SK-N-SH (cell line): ENCODE measurements around the gene GSTM2. TPM values are rescaled to one million over a fixed set of nuclear protein-coding genes. Genes with fewer than 3 reads are reported as not detected.

Experiments
- CTCF ChIA-PET: fragments of 300-600, 350-600 bp; formaldehyde crosslinking; extraction: SDS; loops from one replicate; lab custom pipeline; 2021; lab: Yijun Ruan, JAX
- POLR2A ChIA-PET: fragments of 350-600 bp; sonication (Branson Sonifier 250); formaldehyde crosslinking; extraction: SDS; loops from one replicate; lab custom pipeline; 2020; ENCODE audit warnings: antibody characterized with exemption, inconsistent platforms; lab: Yijun Ruan, JAX
- DNase-seq: peaks from one replicate; pipeline ENCODE4 v3.0.0; 2012
- H2AFZ ChIP-seq: fragments of 200-600 bp; sonication (generic); 2 replicates; pipeline ENCODE4 v1.8.1; 2016; ENCODE audit warnings: antibody characterized with exemption, mild to moderate bottlenecking, low read depth
- H3F3A ChIP-seq: fragments of 200-600 bp; sonication (generic); replicated peaks from 2 replicates; pipeline ENCODE3; 2016; ENCODE audit warnings: antibody characterized with exemption, mild to moderate bottlenecking; ENCODE audit not compliant: insufficient read depth
- H3K27ac ChIP-seq, 2 experiments: fragments of 200-500 bp in 1 of 2; fragments of 200-600 bp in 1 of 2; sonication (Bioruptor generic) in 1 of 2; sonication (generic), shearing (Covaris generic) in 1 of 2; 2 replicates each; pipeline versions ENCODE4 v1.5.1 to v1.6.1; 2014 to 2016; ENCODE audit warnings: low read depth in 2 of 2, inconsistent platforms in 1 of 2, low read length in 1 of 2, mild to moderate bottlenecking in 1 of 2, mixed read lengths in 1 of 2
- H3K27me3 ChIP-seq: fragments of 200-600 bp; sonication (generic), shearing (Covaris generic); 2 replicates; pipeline ENCODE4 v1.6.1; 2016; ENCODE audit warnings: mixed run types; ENCODE audit not compliant: insufficient read depth
- H3K36me3 ChIP-seq, 2 experiments: fragments of 200-500 bp in 1 of 2; fragments of 200-600 bp in 1 of 2; sonication (Bioruptor generic) in 1 of 2; sonication (generic) in 1 of 2; replicated peaks in 1 of 2; 2 replicates each; pipeline versions ENCODE3 to v1.5.1; 2014 to 2016; ENCODE audit warnings: low read length in 1 of 2, mild to moderate bottlenecking in 1 of 2; ENCODE audit not compliant: insufficient read depth in 2 of 2, control insufficient read depth in 1 of 2
- H3K4me1 ChIP-seq, 2 experiments: fragments of 200-500 bp in 1 of 2; fragments of 200-600 bp in 1 of 2; sonication (Bioruptor generic) in 1 of 2; sonication (generic), shearing (Covaris generic) in 1 of 2; 2 replicates each; pipeline versions ENCODE4 v1.5.1 to v1.6.1; 2014 to 2016; ENCODE audit warnings: low read depth in 1 of 2, low read length in 1 of 2, mixed run types in 1 of 2; ENCODE audit not compliant: insufficient read depth in 2 of 2, control insufficient read depth in 1 of 2
- H3K4me2 ChIP-seq: fragments of 200-600 bp; sonication (generic), shearing (Covaris generic); 2 replicates; pipeline ENCODE4 v1.6.1; 2017; ENCODE audit warnings: mixed run types
- H3K4me3 ChIP-seq, 2 experiments: fragments of 200-500 bp in 1 of 2; fragments of 200-600 bp in 1 of 2; sonication (Bioruptor generic) in 1 of 2; sonication (generic), shearing (Covaris generic) in 1 of 2; 2 replicates each; pipeline versions ENCODE4 v1.5.1 to v1.8.1; 2014 to 2016; ENCODE audit warnings: low read depth in 2 of 2, inconsistent platforms in 1 of 2, low read length in 1 of 2, mild to moderate bottlenecking in 1 of 2, mixed read lengths in 1 of 2, moderate library complexity in 1 of 2
- H3K79me2 ChIP-seq: fragments of 200-600 bp; sonication (generic); 2 replicates; pipeline ENCODE4 v1.8.1; 2017; ENCODE audit warnings: mild to moderate bottlenecking; ENCODE audit not compliant: insufficient read depth
- H3K9ac ChIP-seq: fragments of 200-600 bp; sonication (generic); 2 replicates; pipeline ENCODE4 v1.6.1; 2017; ENCODE audit warnings: mixed run types
- H3K9me2 ChIP-seq: fragments of 200-600 bp; sonication (generic); 2 replicates; pipeline ENCODE4 v1.6.1; 2017; ENCODE audit warnings: mixed run types
- H3K9me3 ChIP-seq: fragments of 200-600 bp; sonication (generic); 2 replicates; pipeline ENCODE4 v1.6.1; 2017; ENCODE audit warnings: mixed run types, mild to moderate bottlenecking, moderate library complexity
- H4K20me1 ChIP-seq: fragments of 200-600 bp; sonication (generic); 2 replicates; pipeline ENCODE4 v1.6.1; 2017; ENCODE audit warnings: mild to moderate bottlenecking, mixed run types; ENCODE audit not compliant: insufficient read depth
- MXI1 ChIP-seq: IDR thresholded peaks from 2 replicates; pipeline ENCODE4 v1.6.1; 2012; ENCODE audit warnings: mild to moderate bottlenecking, low read depth, low read length, improper control_type of control experiment
- NRF1 ChIP-seq: IDR thresholded peaks from 2 replicates; pipeline ENCODE4 v1.6.1; 2012; ENCODE audit warnings: low read depth, mild to moderate bottlenecking, low read length
- YY1 ChIP-seq: IDR thresholded peaks from 2 replicates; pipeline ENCODE4 v1.4.0; 2012; ENCODE audit warnings: low read depth, mild to moderate bottlenecking
- WGBS: methylation state at CpG from one replicate; pipeline ENCODE4 v1.1.6; 2017; ENCODE audit warnings: low lambda C conversion rate; 5-methylcytosine and 5-hydroxymethylcytosine counted together
- polyA plus RNA-seq, 3 experiments: library from polyadenylated mRNA; depleted of rRNA; stranded (reverse); fragments of >200 nt; gene quantifications; 2 replicates each; pipeline ENCODE4 v1.2.3, GENCODE V29; 2012
- TF ChIP-seq, protein P1 (sequence below): fragments of 200-600 bp; sonication (generic); IDR thresholded peaks from 2 replicates; pipeline ENCODE4 v1.6.1; 2017; ENCODE audit warnings: antibody characterized with exemption, mild to moderate bottlenecking, moderate library complexity

GSTM2 gene
- polyA plus RNA-seq, 1 of the 3 experiments (the other 2 are of a cell fraction): 70.2 TPM

DNA sequence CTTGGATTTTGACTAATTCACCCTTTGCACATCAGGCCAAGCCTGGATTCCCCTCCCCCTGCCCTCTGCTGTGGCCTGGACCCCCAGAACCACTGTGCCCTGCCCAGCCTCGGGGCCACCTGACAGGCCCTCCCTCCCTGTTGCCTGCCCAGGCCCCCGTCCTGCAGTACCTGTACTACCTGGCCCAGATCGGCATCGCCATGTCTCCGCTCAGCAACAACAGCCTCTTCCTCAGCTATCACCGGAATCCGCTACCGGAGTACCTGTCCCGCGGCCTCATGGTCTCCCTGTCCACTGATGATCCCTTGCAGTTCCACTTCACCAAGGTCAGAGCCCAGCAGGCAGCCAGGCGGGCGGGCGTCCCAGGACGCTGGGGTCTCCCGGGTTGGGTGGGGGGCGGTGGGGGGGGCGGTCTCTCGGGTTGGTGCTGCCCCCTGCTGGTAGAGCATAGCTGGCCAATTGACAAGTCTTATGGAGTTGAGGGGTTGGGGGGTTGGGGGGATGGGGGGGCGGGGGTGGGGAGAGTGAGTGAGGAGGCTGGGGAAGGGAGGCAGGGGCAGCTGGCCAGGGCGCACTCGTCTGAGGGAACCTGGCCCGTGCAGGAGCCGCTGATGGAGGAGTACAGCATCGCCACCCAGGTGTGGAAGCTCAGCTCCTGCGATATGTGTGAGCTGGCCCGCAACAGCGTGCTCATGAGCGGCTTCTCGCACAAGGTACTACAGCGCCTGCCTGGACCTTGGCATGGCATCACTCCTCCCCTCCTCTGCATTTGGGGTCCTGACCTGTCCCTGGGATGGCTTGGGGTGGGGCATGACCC is 37.6 kb upstream of the GSTM2 start:
- H3K4me2 ChIP-seq: no peak overlapping the region
- H3K4me1 ChIP-seq: peaks cover 0 to 46% of the 10 kb centered on the region in 2 experiments; a peak in 2 of 4 replicates
- H3K9ac ChIP-seq: no peak overlapping the region
- no peaks in the 10 kb centered on the region for H3K27me3 ChIP-seq
- no peaks in the 10 kb centered on the region; the same call in 1 of the 2 replicates for H3K9me3 ChIP-seq
- TF ChIP-seq, protein P1, sequence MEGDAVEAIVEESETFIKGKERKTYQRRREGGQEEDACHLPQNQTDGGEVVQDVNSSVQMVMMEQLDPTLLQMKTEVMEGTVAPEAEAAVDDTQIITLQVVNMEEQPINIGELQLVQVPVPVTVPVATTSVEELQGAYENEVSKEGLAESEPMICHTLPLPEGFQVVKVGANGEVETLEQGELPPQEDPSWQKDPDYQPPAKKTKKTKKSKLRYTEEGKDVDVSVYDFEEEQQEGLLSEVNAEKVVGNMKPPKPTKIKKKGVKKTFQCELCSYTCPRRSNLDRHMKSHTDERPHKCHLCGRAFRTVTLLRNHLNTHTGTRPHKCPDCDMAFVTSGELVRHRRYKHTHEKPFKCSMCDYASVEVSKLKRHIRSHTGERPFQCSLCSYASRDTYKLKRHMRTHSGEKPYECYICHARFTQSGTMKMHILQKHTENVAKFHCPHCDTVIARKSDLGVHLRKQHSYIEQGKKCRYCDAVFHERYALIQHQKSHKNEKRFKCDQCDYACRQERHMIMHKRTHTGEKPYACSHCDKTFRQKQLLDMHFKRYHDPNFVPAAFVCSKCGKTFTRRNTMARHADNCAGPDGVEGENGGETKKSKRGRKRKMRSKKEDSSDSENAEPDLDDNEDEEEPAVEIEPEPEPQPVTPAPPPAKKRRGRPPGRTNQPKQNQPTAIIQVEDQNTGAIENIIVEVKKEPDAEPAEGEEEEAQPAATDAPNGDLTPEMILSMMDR: 0 out of 2 replicates have a peak, but pooled peaks have one; percentile 4
- TF ChIP-seq NRF1 (no peak), MXI1 (no peak)
- peaks cover 4% of the 10 kb centered on the region for H3F3A ChIP-seq
- peaks cover 12% of the 10 kb centered on the region for H4K20me1 ChIP-seq
- peak; percentile 84 for DNase-seq
- no peak overlapping the region for H3K4me3 ChIP-seq
- ChIA-PET CTCF (interaction anchor here (0.5 to 11.9 kb wide), 17 partner anchors 10 to 353 kb away, joined by 3 to 114 read pairs (median 4); partner anchors contain the start of genes AMPD2, GNAI3 and GNAT2), POLR2A (interaction anchor here (4.3 kb wide), 1 partner anchor 82 kb away, joined by 26 read pairs; the partner anchor contains the start of gene GNAI3)
- no peak overlapping the region for H2AFZ ChIP-seq
- WGBS: 65% methylated on average over 15 of the region's 30 CpGs
- H3K27ac ChIP-seq: peak overlapping the region in 1 of 2 experiments; percentile 97; a peak in 2 of 4 replicates
- H3K9me2 ChIP-seq: no peaks in the 10 kb centered on the region
- H3K36me3 ChIP-seq: peaks cover 20 to 55% of the 10 kb centered on the region in 2 experiments
- H3K79me2 ChIP-seq: no peaks in the 10 kb centered on the region

DNA sequence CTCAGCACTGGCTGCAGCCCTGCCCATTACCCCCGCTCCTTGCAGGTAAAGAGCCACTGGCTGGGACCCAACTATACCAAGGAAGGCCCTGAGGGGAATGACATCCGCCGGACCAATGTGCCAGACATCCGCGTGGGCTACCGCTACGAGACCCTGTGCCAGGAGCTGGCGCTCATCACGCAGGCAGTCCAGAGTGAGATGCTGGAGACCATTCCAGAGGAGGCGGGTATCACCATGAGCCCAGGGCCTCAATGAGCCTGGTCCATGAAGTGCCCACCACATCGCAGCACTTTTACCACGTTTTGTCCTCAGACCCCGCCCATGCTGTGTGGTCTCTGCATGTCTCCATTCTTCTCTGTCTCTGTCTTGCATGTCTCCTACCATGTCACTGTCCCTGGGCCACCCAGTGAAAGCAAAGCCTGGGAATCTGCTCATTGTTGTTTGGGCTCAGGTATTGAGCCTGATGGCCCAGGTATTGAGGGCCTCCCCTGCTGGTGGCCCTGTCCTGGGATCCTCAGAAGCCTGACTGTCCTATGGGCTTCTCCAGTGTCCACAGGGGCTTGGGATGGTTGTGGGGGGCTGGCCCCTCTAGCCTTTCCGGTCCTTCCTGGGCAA is 36.9 kb upstream of the GSTM2 start:
- POLR2A ChIA-PET: interaction anchor here (1.7 to 4.3 kb wide), 3 partner anchors 10 to 82 kb away, joined by 7 to 26 read pairs (median 8); partner anchors contain the start of gene GNAI3
- H3K4me1 ChIP-seq: peaks cover 3 to 53% of the 10 kb centered on the region in 2 experiments; a peak in 3 of 4 replicates
- H3K9me2 ChIP-seq: no peaks in the 10 kb centered on the region
- H3K9ac ChIP-seq: no peak overlapping the region
- DNase-seq: peak; percentile 14
- no peak overlapping the region for H3K4me2 ChIP-seq
- no peak overlapping the region for H2AFZ ChIP-seq
- H3K27ac ChIP-seq: peak overlapping the region in 1 of 2 experiments; percentile 97; a peak in 2 of 4 replicates
- H3K79me2 ChIP-seq: no peaks in the 10 kb centered on the region
- H3K9me3 ChIP-seq: no peaks in the 10 kb centered on the region; the same call in 1 of the 2 replicates
- no peak for TF ChIP-seq YY1
- 92% methylated on average over 3 of the region's 14 CpGs for WGBS
- H3K36me3 ChIP-seq: peaks cover 20 to 54% of the 10 kb centered on the region in 2 experiments
- CTCF ChIA-PET: interaction anchor here (0.9 to 11.9 kb wide), 13 partner anchors 9 to 175 kb away, joined by 3 to 114 read pairs (median 5); partner anchors contain the start of genes AMPD2, GNAI3 and GNAT2
- H3K4me3 ChIP-seq: no peak overlapping the region
- peaks cover 4% of the 10 kb centered on the region for H3F3A ChIP-seq
- peaks cover 7% of the 10 kb centered on the region; the same call in 1 of the 2 replicates for H4K20me1 ChIP-seq
- H3K27me3 ChIP-seq: no peaks in the 10 kb centered on the region
